Adrenal gland (tissue), 12 donors: ENCODE data around the gene HOXD9. TPM values are rescaled to one million over a fixed set of nuclear protein-coding genes. Genes with fewer than 3 reads are reported as not detected.

Experiments
- DNase-seq, 7 donors: peaks; one replicate each; pipeline ENCODE4 v3.0.0-alpha.2; 2019 to 2020
- H3K27ac ChIP-seq, 5 donors: fragments of 200-600 bp; sonication (generic) in 4 of 5; 1 replicate in 3 of 5; 2 replicates in 2 of 5; pipeline versions ENCODE4 v1.5.1 to v1.8.0; 2016 to 2020; ENCODE audit warnings: mild to moderate bottlenecking in 1 of 5
- H3K27me3 ChIP-seq: fragments of 200-600 bp; 2 replicates; pipeline ENCODE4 v1.8.0; 2021
- H3K36me3 ChIP-seq, 2 donors: fragments of 200-600 bp; replicated peaks in 1 of 2; 1 replicate in 1 of 2; 2 replicates in 1 of 2; pipeline versions ENCODE4 v1.5.1 to v1.8.0; 2018 to 2022
- H3K4me1 ChIP-seq, 2 donors: fragments of 200-600 bp; replicated peaks in 1 of 2; 1 replicate in 1 of 2; 2 replicates in 1 of 2; pipeline versions ENCODE4 v1.5.1 to v1.8.0; 2018 to 2021
- H3K4me3 ChIP-seq, 4 donors: fragments of 200-600 bp; sonication (generic) in 3 of 4; one replicate each; pipeline ENCODE4 v1.5.1; 2016 to 2018
- H3K9me3 ChIP-seq, 3 donors: fragments of 200-600 bp; sonication (generic) in 1 of 3; replicated peaks in 1 of 3; 1 replicate in 2 of 3; 2 replicates in 1 of 3; pipeline versions ENCODE4 v1.5.1 to v1.8.0; 2016 to 2021
- CTCF ChIP-seq, 6 experiments: fragments of 450-650 bp in 4 of 6; fragments of 200-600 bp in 2 of 6; sonication (generic) in 1 of 6; IDR thresholded peaks; 1 replicate in 5 of 6; 2 replicates in 1 of 6; pipeline versions ENCODE4 v1.5.1 to v1.8.0; 2016 to 2021; ENCODE audit warnings: antibody characterized with exemption in 6 of 6, mild to moderate bottlenecking in 2 of 6, moderate library complexity in 1 of 6
- POLR2A ChIP-seq, 2 donors: fragments of 450-650 bp; IDR thresholded peaks; one replicate each; pipeline ENCODE4 v1.6.1; 2017; ENCODE audit warnings: antibody characterized with exemption in 2 of 2, mild to moderate bottlenecking in 2 of 2, moderate library complexity in 1 of 2
- whole genome bisulfite sequencing, 4 donors: extraction: QIAGEN DNeasy Blood & Tissue Kit in 2 of 4; methylation state at CpG; one replicate each; pipeline versions ENCODE4 v1.1.5 to v1.1.7; 2013 to 2017; 5-methylcytosine and 5-hydroxymethylcytosine counted together
- intact Hi-C, 2 donors: fragments of 100-400 bp; cut with DNase I; formaldehyde crosslinking; loops; one replicate each; pipeline versions ENCODE4 v1.14.1 to v1.15.0; 2022 to 2023
- polyA plus RNA-seq, 3 donors: library from polyadenylated mRNA; stranded (reverse); fragments of 200-250 nt in 2 of 3; fragments of 350-450 nt in 1 of 3; fragmentation: Illumina TruSeq in 1 of 3; extraction: RNeasy Lipid Tissue Mini Kit (QIAGEN cat#74804) in 1 of 3; gene quantifications; one replicate each; pipeline ENCODE4 v1.2.3, GENCODE V29; 2013 to 2014
- total RNA-seq, 9 donors: library from RNA; depleted of rRNA in 4 of 9; stranded (reverse); fragments of >200 nt in 4 of 9; fragments of 120-200 nt in 1 of 9; fragmentation: NEBNext Ultra II Directional in 1 of 9; extraction: Animal tissue kit (Norgen Biotek cat#: 25700) in 1 of 9; gene quantifications; one replicate each; pipeline versions ENCODE4 v1.1.0 to v1.2.4, GENCODE V29; 2013 to 2023
- donor health status: healthy with polysubstance abuse.
- donor health status: Bipolar disorder and iron deficiency.
- donor health status: DM: yes; HTN: yes; CAD: no.
- donor health status: DM: no; HTN: no; CAD: no.
- donor health status: DM: no; HTN: no; CAD: no.
- donor health status: DM: yes; HTN: yes; CAD: no.

HOXD9 gene
- total and polyA plus RNA-seq, 12 donors = 2.4 to 35.6 (median 7.5) TPM

GRCh38 chr2:176171351-176172006 is 49.0 kb downstream of the HOXD9 start:
- peaks cover 9% of the 10 kb centered on the region for H3K27me3 ChIP-seq
- DNase-seq = no peak
- intact Hi-C loops = no loop called here
- TF ChIP-seq CTCF (IDR thresholded peaks at IDR 0.05) (no peak), POLR2A (IDR thresholded peaks at IDR 0.05) (no peak)
- H3K4me3 ChIP-seq = no peak overlapping the region
- peak overlapping the region in 1 of 5 donors; percentile 17 for H3K27ac ChIP-seq
- no peaks in the 10 kb centered on the region for H3K9me3 ChIP-seq
- peaks cover 0 to 9% of the 10 kb centered on the region in 2 donors for H3K4me1 ChIP-seq
- 67 to 69% (median 69%) methylated on average over 11 to 51 of the region's 51 CpGs for WGBS, 4 donors
- no peaks in the 10 kb centered on the region for H3K36me3 ChIP-seq

DNA sequence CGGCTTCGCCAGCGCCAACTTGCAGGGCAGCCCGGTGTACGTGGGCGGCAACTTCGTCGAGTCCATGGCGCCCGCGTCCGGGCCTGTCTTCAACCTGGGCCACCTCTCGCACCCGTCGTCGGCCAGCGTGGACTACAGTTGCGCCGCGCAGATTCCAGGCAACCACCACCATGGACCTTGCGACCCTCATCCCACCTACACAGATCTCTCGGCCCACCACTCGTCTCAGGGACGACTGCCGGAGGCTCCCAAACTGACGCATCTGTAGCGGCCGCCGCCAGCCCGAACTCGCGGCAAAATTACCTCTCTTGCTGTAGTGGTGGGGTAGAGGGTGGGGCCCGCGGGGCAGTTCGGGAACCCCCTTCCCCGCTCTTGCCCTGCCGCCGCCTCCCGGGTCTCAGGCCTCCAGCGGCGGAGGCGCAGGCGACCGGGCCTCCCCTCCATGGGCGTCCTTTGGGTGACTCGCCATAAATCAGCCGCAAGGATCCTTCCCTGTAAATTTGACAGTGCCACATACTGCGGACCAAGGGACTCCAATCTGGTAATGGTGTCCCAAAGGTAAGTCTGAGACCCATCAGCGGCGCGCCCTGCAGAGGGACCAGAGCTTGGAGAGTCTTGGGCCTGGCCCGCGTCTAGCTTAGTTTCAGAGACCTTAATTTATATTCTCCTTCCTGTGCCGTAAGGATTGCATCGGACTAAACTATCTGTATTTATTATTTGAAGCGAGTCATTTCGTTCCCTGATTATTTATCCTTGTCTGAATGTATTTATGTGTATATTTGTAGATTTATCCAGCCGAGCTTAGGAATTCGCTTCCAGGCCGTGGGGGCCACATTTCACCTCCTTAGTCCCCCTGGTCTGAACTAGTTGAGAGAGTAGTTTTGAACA is 49.7 kb downstream of the HOXD9 start:
- no peak for TF ChIP-seq CTCF (IDR thresholded peaks at IDR 0.05)
- TF ChIP-seq POLR2A (IDR thresholded peaks at IDR 0.05) = no peak
- Histone ChIP-seq H3K9me3 (no peaks in the 10 kb centered on the region), H3K4me3 (no peak overlapping the region), H3K36me3 (no peaks in the 10 kb centered on the region), H3K27me3 (peaks cover 9% of the 10 kb centered on the region), H3K27ac (peak overlapping the region in 1 of 5 donors; percentile 17), H3K4me1 (peaks cover 0 to 9% of the 10 kb centered on the region in 2 donors)
- WGBS, 4 donors = 60 to 83% (median 64%) methylated on average over 31 to 60 of the region's 60 CpGs
- DNase-seq = no peak
- intact Hi-C loops = no loop called here

DNA sequence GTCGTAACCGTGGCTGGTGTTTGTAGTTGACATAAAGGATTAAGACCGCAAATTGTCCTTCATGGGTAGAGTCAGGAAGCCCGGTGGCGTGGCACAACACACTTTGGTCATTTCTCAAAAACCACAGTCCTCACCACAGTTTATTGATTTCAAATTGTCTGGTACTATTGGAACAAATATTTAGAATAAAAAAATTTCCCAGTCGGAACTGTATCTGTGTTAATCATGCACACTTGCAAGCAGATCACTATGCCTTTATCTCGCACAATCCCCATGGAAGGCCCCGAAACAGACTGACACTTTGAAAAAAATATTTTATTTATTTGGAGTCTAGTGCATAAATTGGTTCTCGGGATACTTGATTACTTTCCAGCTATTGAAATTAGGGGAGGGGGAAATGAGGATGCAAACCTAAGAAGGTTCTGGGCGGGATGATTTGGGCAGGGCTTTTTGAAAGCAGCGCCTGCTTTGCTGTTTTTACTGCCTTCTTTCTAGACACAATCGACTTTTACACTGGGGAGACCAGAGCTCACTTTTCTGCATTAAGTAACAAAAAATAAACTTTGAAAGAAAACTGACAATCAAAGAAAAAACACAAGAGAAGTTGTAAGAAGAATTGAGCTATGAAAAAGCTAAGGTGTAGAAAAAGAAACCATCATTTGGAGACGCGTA is 50.5 kb downstream of the HOXD9 start:
- Histone ChIP-seq H3K27ac (no peak overlapping the region), H3K4me3 (no peak overlapping the region), H3K27me3 (peaks cover 10% of the 10 kb centered on the region), H3K36me3 (no peaks in the 10 kb centered on the region), H3K9me3 (no peaks in the 10 kb centered on the region), H3K4me1 (peaks cover 3 to 14% of the 10 kb centered on the region in 2 donors)
- TF ChIP-seq CTCF (IDR thresholded peaks at IDR 0.05) (no peak), POLR2A (IDR thresholded peaks at IDR 0.05) (no peak)
- intact Hi-C loops = no loop called here
- WGBS, 4 donors = 71 to 80% (median 76%) methylated on average over 14 of the region's 14 CpGs
- no peak for DNase-seq
